Suppressor macrophage treated with lipopolysaccharide for 1 hour (primary cell): ENCODE results near the gene TOGARAM2.

ENCODE experiments used
- DNase-seq, 3 donors: peaks; one replicate each; pipeline ENCODE4 v3.0.0-alpha.2; 2020 to 2022

TOGARAM2 gene

DNA sequence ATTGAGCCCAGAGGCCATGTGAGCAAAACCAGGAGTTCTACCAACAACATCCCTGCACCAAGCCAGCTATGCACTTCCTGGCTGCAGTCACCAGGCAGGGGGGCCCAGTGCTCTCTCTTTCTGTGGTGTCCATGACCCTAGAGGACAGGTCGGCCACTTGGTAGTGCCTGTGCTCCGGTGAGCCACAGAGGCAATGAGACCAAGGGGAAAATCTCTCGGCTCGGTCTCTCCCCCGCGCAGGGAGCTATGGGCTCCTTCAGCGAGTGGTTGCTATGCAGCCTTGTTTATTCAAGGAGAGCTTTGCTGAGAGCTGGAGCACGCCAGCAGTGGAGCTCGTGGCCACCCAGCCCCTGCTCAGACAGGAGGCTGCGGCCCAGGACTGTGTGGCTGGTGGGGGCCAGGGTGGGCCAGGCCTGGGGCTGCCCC, at the start of gene TOGARAM2:
TSS of gene TOGARAM2 (plus strand) at position 283 of the 426 bp plus-strand sequence. CDS start 13,537 bp downstream, outside the sequence.
- no peak for DNase-seq

DNA sequence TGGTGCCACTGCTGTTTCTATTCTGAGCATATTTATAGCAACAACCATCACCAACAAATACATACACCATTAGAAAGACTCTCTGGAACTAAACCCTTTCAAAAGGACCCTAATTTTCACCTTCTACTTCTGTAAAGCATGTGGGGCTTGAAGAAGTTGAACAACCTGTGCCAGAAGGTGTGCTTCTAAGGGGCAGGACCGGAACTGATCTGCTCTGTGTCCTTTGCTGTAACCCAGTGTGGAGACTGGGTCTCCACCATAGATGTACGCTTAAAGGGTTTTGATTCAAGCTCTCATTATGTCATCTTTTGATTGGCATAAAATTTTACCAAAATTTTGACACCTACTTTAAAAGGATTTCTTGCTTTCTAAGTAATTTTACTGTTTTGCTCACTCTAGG, 46.3 kb upstream of the TOGARAM2 start:
- DNase-seq: no peak

DNA sequence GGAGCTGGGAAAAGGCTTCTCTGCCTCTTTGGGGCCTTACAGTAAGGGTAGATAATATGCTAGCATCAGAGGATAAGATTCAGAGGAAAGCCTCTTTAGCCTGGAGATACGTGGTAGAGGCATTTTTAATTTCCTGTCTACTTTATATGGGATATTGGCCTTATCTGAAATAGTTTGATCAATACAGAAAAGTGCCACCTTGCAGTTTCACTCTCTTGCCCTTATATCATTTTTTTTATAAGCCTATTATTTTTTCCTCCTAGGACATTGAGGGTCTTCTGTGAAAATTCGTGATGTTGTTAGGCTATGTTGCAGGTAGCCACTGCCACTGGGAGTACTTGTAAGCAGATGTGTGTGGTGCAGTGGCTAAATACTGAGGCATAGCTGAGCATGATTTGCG, 40.1 kb upstream of the TOGARAM2 start:
- DNase-seq: no peak

DNA sequence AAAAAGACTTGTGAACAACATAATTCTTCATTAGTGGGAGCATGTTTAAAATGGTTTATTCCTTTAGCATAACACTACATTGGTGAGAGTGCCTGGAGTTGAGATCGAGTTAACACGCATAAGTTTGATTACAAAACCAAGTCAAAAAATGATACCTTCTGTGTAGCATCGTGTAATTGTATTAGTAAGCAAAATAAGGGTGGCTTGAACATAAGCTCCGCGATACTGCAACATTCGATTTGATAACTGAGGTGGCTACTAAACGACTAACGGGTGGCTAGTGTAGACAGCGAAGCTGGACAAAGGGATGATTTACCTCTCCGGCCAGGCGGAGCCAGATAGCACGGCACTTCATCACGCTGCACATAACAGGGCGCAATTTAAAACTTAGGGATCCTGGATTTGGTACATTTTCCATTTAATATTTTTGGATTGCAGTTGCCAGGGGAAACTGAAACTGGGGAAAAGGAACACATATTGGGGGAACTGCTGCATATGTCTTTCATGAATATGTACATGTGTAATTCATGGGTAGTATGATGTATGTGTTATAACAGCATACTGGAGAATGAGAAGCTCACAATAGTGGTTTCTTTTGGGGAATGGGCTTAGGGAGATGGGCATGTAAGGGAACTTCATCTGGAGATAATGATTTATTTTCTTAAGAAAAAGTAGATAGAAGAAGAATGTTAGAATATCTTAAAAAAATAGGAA, 36.4 kb upstream of the TOGARAM2 start:
- DNase-seq: no peak

- no peak for DNase-seq
These were observed 32.9 kb upstream of the TOGARAM2 start for GRCh38 chr2:28948160-28948559.

- DNase-seq: no peak
These were observed 31.9 kb upstream of the TOGARAM2 start for GRCh38 chr2:28949190-28949589.

GRCh38 chr2:28949617-28950305, 31.3 kb upstream of the TOGARAM2 start:
- DNase-seq: no peak

- no peak for DNase-seq
These were observed 30.0 kb upstream of the TOGARAM2 start for GRCh38 chr2:28950941-28951630.

DNA sequence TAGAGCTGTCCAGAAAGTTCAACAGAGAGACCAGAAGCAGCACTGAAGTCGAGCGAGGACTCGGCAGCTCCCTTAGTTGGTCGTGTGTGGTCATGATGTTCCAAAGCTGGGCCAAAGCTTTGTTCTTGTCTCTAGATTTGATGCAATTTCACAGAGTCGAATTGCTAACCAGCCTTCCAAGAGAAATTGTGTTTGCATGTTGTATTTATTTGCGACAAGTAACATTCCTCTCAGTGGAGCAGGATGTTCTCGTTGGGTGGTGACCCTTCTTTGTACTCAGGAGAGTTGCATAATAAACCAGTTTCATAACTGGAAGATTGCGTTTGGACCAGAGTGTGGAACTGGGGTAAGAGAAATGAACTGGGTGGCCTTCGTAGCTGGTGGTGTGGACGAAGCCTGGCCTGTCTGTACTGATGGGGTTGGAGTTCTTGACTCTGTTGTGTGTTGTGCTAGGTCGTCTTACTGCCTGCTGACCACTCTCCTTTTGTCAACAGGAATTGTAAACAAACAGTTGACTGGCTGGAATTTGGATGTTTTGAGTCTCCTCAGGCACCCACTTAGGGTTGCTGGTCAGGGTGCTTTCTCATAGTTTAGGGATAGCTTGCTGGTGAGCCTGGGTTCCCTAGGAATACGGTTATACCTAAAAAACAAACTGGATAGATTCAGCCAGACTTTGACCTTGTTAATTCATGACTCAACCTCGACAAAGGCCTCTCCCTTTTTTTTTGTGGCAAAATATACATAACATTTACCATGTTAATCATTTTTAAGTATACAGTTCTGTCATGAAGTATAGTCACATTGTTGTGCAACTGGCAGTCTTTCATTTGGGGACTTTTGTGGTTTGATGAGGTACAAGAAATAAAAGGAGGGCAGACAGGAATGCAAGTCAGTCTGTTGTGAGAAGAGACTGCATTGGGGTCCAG, 28.9 kb upstream of the TOGARAM2 start:
- peak; percentile 36 to 74 (median 71) for DNase-seq

DNA sequence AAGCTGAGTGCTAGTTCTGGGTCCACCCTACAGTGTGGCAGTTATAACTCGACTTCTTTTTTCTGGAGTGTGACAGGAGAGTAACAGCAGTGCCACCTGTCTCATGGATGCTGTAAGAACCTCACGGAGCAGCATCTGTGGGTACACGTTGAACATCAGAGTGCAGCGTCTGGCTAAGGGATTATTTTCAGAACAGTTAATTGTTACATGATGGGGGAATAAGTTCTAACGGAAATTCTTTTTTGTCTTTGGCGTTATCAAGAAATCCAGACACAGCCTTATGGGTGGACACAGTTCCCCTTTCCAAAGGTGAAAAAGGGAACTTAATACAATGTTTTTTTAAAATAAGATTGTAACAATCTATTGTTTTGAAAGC, 28.3 kb upstream of the TOGARAM2 start:
- peak; percentile 23 to 47 (median 43) for DNase-seq

GRCh38 chr2:28955467-28955866, 25.6 kb upstream of the TOGARAM2 start:
- no peak for DNase-seq

DNA sequence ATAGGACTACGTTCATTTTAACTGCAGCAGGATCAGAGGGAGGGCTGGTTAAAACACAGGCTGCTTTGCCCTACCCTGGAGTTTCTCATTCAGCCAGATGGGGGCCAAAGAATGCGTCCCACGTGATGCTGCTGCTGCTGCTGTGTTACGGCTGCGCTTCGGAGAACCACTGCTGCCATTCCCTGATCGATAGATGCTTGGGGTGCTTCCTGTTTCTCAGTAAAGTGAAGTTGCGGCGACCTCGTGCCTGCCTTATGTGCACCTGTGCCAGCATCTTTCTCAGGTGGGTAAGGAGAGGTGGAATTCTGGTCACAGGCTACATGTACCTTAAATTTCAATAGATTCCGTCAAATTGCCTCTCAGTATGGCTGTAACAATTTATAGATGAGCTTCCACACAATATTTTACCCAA, 24.7 kb upstream of the TOGARAM2 start:
- DNase-seq: peak; percentile 38 to 58 (median 39)

GRCh38 chr2:28956890-28957289, 24.2 kb upstream of the TOGARAM2 start:
- peak in 1 of 3 donors; percentile 22 for DNase-seq

GRCh38 chr2:28958689-28959088, 22.4 kb upstream of the TOGARAM2 start:
- peak; percentile 74 to 86 (median 81) for DNase-seq

GRCh38 chr2:28960401-28960800, 20.7 kb upstream of the TOGARAM2 start:
- DNase-seq: no peak

GRCh38 chr2:28962505-28962904, 18.6 kb upstream of the TOGARAM2 start:
- DNase-seq: no peak

DNA sequence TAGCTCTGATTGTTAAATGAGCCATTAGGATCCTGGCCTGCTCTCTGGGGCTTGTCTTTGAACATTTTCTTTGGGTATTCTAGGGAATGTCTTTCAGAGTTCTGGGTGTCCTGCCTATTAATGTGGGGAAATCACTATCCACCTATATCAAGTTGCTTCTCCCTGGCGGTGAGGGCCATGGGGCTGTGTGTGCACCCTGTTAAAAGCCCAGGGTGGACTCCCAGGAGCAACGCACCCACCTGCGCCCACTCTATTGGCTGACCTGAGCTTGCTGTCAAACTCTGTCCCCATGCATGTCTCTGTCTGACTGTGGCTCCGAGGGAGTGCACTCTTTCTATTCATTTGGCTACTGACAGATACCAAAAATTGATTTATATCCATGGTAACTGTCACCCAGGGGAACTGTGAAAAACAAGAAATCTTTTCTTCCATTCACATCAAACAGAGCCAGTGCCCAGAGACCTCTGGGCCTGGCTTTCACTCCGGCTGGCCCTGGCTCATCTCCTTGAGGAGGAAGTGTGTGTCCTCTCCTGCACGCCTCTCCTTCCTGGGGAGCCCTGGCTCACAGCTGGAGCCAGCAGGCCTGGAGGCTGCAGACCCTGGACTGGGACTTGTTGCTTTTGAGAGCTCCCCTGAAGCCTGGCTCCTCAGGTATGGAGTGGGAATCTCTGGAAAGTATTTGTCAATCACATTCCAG, 10.5 kb upstream of the TOGARAM2 start:
- DNase-seq: no peak

DNA sequence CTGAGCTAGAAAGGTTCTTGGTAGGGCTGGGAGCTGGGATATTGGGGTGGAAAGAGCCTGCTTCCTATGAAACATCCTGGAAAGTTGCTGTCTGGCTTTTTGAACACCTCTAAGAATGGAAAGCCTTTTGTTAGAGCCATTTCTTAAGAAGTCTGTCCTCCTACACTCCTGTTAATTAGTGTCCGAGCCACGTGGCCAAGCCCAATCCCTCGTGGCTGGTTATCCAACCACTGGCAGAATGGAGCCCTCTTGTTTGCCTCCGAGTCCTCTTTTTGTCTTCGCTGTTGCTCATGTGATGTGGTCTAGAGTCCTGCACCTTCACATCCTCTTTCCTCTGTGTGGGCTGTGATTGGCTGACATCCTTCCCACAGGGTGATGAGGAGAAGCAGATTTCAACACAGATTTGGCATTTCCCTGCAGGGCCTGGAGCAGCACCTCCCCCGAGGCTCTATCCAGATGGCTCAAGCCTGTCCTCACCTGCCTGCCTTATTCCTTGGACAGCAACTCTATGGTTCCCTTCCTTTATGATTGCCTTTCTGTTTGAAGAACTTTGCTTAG, 8.2 kb upstream of the TOGARAM2 start:
- DNase-seq: peak; percentile 72 to 79 (median 78)

- no peak for DNase-seq
These were observed 6.8 kb upstream of the TOGARAM2 start for GRCh38 chr2:28974252-28974651.

GRCh38 chr2:28975671-28976070, 5.4 kb upstream of the TOGARAM2 start:
- DNase-seq: no peak

GRCh38 chr2:28976584-28976983, 4.5 kb upstream of the TOGARAM2 start:
- DNase-seq: no peak
